ENCODE measurements around the gene FBXL13.

GRCh38 chr7:102992509-102992937 lies 82.1 kb downstream of the FBXL13 start:
- TF ChIP-seq CEBPB (IDR thresholded peaks at IDR 0.05) (no peak), YY1 (IDR thresholded peaks at IDR 0.05; ENCODE audit: low read depth) (no peak)

Measured in Ishikawa (cell line).